Right lobe of liver (tissue), 4 donors: ENCODE data around the gene KCNT2.

Experiments used
- POLR2A ChIP-seq: fragments of 450-650 bp; IDR thresholded peaks from one replicate; pipeline ENCODE4 v1.6.1; 2017; ENCODE audit warnings: antibody characterized with exemption, mild to moderate bottlenecking
- TF ChIP-seq, protein P1 (sequence below), 4 donors: fragments of 200-600 bp in 3 of 4; fragments of 450-650 bp in 1 of 4; IDR thresholded peaks; one replicate each; pipeline versions ENCODE4 v1.5.1 to v1.8.0; 2016 to 2022; ENCODE audit warnings: antibody characterized with exemption in 4 of 4, mild to moderate bottlenecking in 2 of 4
- donor health status: DM: no; HTN: no; CAD: no.
- donor health status: DM: no; HTN: no; CAD: no.
- donor health status: DM: no; HTN: yes; CAD: no.

DNA sequence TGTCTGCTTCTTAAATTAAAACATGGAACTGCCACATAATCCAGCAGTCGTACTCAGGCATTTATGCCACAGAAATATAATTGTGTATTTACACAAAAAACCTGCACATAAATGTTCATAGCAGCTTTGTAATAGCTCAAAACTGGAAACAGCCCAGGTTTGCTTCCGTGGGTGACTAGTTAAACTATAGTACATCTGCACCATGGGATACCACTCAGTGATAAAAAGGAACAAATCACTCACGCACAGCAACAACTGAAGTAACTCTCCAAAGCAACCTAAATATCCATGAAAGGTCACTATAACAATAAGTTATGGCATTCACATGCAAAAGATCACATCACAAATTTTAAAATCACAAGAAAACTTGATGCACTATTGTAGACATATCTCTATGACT, 64.4 kb downstream of the KCNT2 start:
- TF ChIP-seq, protein P1, sequence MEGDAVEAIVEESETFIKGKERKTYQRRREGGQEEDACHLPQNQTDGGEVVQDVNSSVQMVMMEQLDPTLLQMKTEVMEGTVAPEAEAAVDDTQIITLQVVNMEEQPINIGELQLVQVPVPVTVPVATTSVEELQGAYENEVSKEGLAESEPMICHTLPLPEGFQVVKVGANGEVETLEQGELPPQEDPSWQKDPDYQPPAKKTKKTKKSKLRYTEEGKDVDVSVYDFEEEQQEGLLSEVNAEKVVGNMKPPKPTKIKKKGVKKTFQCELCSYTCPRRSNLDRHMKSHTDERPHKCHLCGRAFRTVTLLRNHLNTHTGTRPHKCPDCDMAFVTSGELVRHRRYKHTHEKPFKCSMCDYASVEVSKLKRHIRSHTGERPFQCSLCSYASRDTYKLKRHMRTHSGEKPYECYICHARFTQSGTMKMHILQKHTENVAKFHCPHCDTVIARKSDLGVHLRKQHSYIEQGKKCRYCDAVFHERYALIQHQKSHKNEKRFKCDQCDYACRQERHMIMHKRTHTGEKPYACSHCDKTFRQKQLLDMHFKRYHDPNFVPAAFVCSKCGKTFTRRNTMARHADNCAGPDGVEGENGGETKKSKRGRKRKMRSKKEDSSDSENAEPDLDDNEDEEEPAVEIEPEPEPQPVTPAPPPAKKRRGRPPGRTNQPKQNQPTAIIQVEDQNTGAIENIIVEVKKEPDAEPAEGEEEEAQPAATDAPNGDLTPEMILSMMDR (IDR thresholded peaks at IDR 0.05), result no peak
- TF ChIP-seq POLR2A, result no peak
